ENCODE measurements around the gene PRKCH. TPM values are rescaled to one million over a fixed set of nuclear protein-coding genes. Genes with fewer than 3 reads are reported as not detected.
A peak's percentile ranks its signal among the peaks of the same experiment; 100 is the strongest.

Gene PRKCH
- total and polyA plus RNA-seq, 2 experiments from 2014 or later = 7.1 to 11.2 TPM

DNA sequence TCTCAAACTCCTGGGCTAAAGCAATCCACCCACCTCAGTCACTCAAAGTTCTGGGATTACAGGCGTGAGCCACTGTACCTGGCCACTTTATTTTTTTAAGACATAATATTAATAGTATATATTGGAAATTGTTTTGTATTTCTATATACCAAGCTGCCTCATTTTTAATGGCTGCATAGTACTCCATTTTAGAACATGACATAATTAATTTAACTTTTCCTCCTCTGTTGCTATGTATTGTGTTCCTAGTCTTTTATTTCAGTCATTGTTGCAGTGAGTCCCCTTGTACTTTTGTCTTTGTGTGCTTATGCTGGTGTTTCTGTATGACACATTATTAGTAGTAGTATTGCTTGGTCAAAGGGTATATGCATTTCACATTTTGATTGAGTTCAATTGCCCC, 138.7 kb downstream of the PRKCH start:
- 96% methylated on average over 1 of the region's 1 CpG for WGBS (ENCODE audit: low lambda C conversion rate, missing lambda C conversion rate)
- Histone ChIP-seq H3K9me3 (ENCODE audit: low read depth) (peaks cover 4% of the 10 kb centered on the region), H3K27ac (no peak overlapping the region), H3K4me3 (no peak overlapping the region), H2AFZ (no peak overlapping the region), H3K4me2 (no peak overlapping the region), H4K20me1 (ENCODE audit: insufficient read depth, poor library complexity, severe bottlenecking) (no peaks in the 10 kb centered on the region), H3K36me3 (replicated peaks; ENCODE audit: insufficient read depth, low read depth) (no peaks in the 10 kb centered on the region), H3K79me2 (no peaks in the 10 kb centered on the region), H3K9me2 (replicated peaks; ENCODE audit: insufficient read depth) (no peaks in the 10 kb centered on the region), H3K4me1 (ENCODE audit: insufficient read depth) (peaks cover 13% of the 10 kb centered on the region), H3K27me3 (no peaks in the 10 kb centered on the region)
- TF ChIP-seq, protein P1, sequence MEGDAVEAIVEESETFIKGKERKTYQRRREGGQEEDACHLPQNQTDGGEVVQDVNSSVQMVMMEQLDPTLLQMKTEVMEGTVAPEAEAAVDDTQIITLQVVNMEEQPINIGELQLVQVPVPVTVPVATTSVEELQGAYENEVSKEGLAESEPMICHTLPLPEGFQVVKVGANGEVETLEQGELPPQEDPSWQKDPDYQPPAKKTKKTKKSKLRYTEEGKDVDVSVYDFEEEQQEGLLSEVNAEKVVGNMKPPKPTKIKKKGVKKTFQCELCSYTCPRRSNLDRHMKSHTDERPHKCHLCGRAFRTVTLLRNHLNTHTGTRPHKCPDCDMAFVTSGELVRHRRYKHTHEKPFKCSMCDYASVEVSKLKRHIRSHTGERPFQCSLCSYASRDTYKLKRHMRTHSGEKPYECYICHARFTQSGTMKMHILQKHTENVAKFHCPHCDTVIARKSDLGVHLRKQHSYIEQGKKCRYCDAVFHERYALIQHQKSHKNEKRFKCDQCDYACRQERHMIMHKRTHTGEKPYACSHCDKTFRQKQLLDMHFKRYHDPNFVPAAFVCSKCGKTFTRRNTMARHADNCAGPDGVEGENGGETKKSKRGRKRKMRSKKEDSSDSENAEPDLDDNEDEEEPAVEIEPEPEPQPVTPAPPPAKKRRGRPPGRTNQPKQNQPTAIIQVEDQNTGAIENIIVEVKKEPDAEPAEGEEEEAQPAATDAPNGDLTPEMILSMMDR (IDR thresholded peaks at IDR 0.05; ENCODE audit: poor library complexity) = no peak
- TF ChIP-seq EZH2 (IDR thresholded peaks at IDR 0.05; ENCODE audit: borderline replicate concordance) = no peak
- TF ChIP-seq EZH2phosphoT487 (IDR thresholded peaks at IDR 0.05; ENCODE audit: low read depth, severe bottlenecking, unreplicated experiment) = no peak
- DNase-seq (ENCODE audit: low spot score) = no peak

DNA sequence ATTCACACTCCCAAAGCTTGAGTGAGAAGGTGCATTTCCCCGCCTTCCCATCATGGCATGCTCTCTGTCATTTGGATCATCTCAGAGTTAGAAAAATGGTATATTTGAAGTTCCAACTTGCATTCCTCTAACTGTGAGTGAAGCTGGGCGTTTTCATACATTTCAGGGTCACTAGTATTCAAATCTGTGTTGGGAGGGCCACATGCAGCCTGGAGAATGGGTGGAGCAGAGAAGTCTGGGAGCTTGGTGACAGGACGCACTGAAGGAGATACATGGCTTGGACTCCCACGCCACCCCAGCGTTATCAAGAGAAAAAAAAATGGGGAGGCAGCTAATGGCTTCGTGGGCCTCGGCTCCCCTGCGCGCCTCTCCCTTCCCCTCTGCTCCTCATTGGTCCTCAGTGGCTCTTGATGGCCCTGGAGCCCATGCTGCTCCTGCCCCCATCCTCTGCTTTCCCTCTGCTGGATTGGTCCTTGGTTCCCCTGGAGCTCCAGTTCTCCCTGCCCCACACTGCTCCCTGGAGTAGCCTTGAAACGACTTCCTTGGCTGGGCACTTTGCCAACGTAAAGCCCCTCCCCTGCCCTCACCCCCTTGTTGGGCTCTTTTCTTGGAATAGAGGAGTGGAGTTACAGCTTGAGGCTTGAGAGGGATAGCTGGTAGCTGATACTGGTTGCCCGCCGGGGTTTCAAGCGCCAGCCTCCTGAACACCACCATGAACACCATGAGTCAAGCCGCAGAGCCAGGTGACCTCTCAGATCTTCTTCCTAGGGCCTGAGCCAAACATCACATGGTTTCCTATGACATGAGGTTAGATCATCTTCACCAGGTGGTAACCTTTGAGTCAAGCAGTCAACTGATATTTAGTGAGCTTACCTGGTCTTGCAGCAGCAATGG, 139.6 kb downstream of the PRKCH start:
- 86% methylated on average over 15 of the region's 15 CpGs for WGBS (ENCODE audit: low lambda C conversion rate, missing lambda C conversion rate)
- Histone ChIP-seq H3K4me2 (no peak overlapping the region), H3K27me3 (no peaks in the 10 kb centered on the region)

DNA sequence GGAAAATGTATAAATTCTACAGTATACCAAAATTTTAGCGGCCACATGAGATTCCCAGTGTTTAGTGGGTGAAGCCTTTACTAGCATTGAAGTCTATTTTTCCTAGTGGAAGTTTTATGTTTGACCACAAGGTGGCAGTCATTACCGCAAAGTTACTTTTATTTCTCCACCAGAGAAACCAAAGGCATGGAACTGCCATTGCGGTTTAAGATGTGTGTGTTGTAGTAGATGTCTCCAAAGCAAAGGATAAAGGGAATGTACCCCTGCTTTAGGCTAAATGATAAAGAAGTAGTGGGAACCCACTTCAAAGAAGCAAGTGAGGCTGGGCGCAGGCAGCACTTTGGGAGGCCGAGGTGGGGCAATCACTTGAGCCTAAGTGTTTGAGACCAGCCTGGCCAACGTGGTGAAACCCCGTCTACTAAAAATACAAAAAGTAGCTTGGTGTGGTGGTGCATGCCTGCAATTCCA, 140.5 kb downstream of the PRKCH start:
- Histone ChIP-seq H3K4me1 (ENCODE audit: insufficient read depth) (peaks cover 22% of the 10 kb centered on the region), H3K4me2 (no peak overlapping the region), H3K36me3 (replicated peaks; ENCODE audit: insufficient read depth, low read depth) (no peaks in the 10 kb centered on the region), H3K27ac (no peak overlapping the region), H3K9me2 (replicated peaks; ENCODE audit: insufficient read depth) (no peaks in the 10 kb centered on the region), H3K27me3 (no peaks in the 10 kb centered on the region), H4K20me1 (ENCODE audit: insufficient read depth, poor library complexity, severe bottlenecking) (no peaks in the 10 kb centered on the region), H3K4me3 (no peak overlapping the region), H2AFZ (no peak overlapping the region), H3K9me3 (ENCODE audit: low read depth) (peaks cover 5% of the 10 kb centered on the region), H3K79me2 (no peaks in the 10 kb centered on the region)
- 53% methylated on average over 7 of the region's 7 CpGs for WGBS (ENCODE audit: low lambda C conversion rate, missing lambda C conversion rate)
- TF ChIP-seq, protein P1 (IDR thresholded peaks at IDR 0.05; ENCODE audit: poor library complexity) = peak; percentile 70
- TF ChIP-seq EZH2phosphoT487 (IDR thresholded peaks at IDR 0.05; ENCODE audit: low read depth, severe bottlenecking, unreplicated experiment) (no peak), EZH2 (IDR thresholded peaks at IDR 0.05; ENCODE audit: borderline replicate concordance) (no peak)
- DNase-seq (ENCODE audit: low spot score) = peak; percentile 76

More for the DNA sequence above, 139.6 kb downstream of the PRKCH start:
- Histone ChIP-seq H4K20me1 (ENCODE audit: insufficient read depth, poor library complexity, severe bottlenecking) (no peaks in the 10 kb centered on the region), H3K9me2 (replicated peaks; ENCODE audit: insufficient read depth) (no peaks in the 10 kb centered on the region), H3K36me3 (replicated peaks; ENCODE audit: insufficient read depth, low read depth) (no peaks in the 10 kb centered on the region), H3K4me3 (no peak overlapping the region), H2AFZ (no peak overlapping the region), H3K79me2 (no peaks in the 10 kb centered on the region), H3K9me3 (ENCODE audit: low read depth) (peaks cover 5% of the 10 kb centered on the region), H3K4me1 (ENCODE audit: insufficient read depth) (peaks cover 13% of the 10 kb centered on the region), H3K27ac (no peak overlapping the region)
- DNase-seq (ENCODE audit: low spot score) = no peak
- TF ChIP-seq EZH2phosphoT487 (IDR thresholded peaks at IDR 0.05; ENCODE audit: low read depth, severe bottlenecking, unreplicated experiment) (no peak), EZH2 (IDR thresholded peaks at IDR 0.05; ENCODE audit: borderline replicate concordance) (no peak)
- TF ChIP-seq, protein P1 (IDR thresholded peaks at IDR 0.05; ENCODE audit: poor library complexity) = no peak

All from hepatocyte (in vitro differentiated cells).